GM12891 (cell line): ENCODE results near the gene MFNG.

Experiments used
- POLR2A ChIP-seq: IDR thresholded peaks from 2 replicates; pipeline ENCODE4 v1.6.1; 2011; ENCODE audit warnings: low read depth, low read length, control low read depth
- POLR2AphosphoS5 ChIP-seq: IDR thresholded peaks from 2 replicates; pipeline ENCODE4 v1.6.1; 2011; ENCODE audit warnings: low read depth, low read length, control low read depth

GRCh38 chr22:37454857-37455686 is 31.1 kb downstream of the MFNG start:
- TF ChIP-seq POLR2A (no peak), POLR2AphosphoS5 (no peak)
